GM12878 (cell line): ENCODE data around the gene COPS3. TPM values are rescaled to one million over a fixed set of nuclear protein-coding genes. Genes with fewer than 3 reads are reported as not detected.

Experiments used
- ATAC-seq: fragments of 200-7000 bp; cut with Tn5 transposase; 3 replicates; pipeline ENCODE4 v1.9.1; 2020; ENCODE audit warnings: mild to moderate bottlenecking, moderate library complexity
- BruUV-seq: library from RNA; stranded (reverse); fragments of 400-500 nt; replicated peaks from 2 replicates; lab custom pipeline; 2021; lab: Mats Ljungman, UMichigan
- CTCF ChIA-PET: fragments of 300-600 bp; sonication (Branson Sonifier 250); formaldehyde crosslinking; extraction: SDS; loops from one replicate; lab custom pipeline; 2021; ENCODE audit warnings: inconsistent platforms; lab: Yijun Ruan, JAX
- POLR2A ChIA-PET: fragments of 350-600 bp; formaldehyde crosslinking; extraction: SDS; loops from one replicate; lab custom pipeline; 2021; ENCODE audit warnings: inconsistent platforms; lab: Charles Lee
- RAD21 ChIA-PET: fragments of 300-600 bp; sonication (Branson Sonifier 250); formaldehyde crosslinking; loops from one replicate; lab custom pipeline; 2023; ENCODE audit warnings: antibody characterized with exemption; ENCODE audit not compliant: unreplicated experiment; lab: Charles Lee
- SMC1A ChIA-PET: fragments of 300-600 bp; sonication (Branson Sonifier 250); formaldehyde crosslinking; loops from one replicate; lab custom pipeline; 2023; ENCODE audit not compliant: unreplicated experiment, uncharacterized antibody; lab: Charles Lee
- DNase-seq: peaks from one replicate; pipeline ENCODE4 v3.0.0-alpha.2; 2011; ENCODE audit warnings: low read depth, low spot score
- FAIRE-seq: peaks from 3 replicates; lab custom pipeline; 2011; peaks lifted over from hg19 to GRCh38; lab: Jason Lieb, UNC
- H2AFZ ChIP-seq: 2 replicates; pipeline ENCODE4 v1.6.0; 2011; ENCODE audit warnings: low read depth, low read length, control low read depth; ENCODE audit not compliant: control insufficient read depth
- H3K27ac ChIP-seq: 2 replicates; pipeline ENCODE4 v1.5.1; 2011; ENCODE audit warnings: control low read depth; ENCODE audit not compliant: control insufficient read depth, insufficient read depth
- H3K27me3 ChIP-seq, 2 experiments: replicated peaks in 1 of 2; 2 replicates each; pipeline versions ENCODE4 v1.6.0 to v1.6.1; 2011; ENCODE audit warnings: low read length in 1 of 2; ENCODE audit not compliant: control insufficient read depth in 2 of 2, insufficient read depth in 2 of 2
- H3K36me3 ChIP-seq, 2 experiments: 2 replicates each; pipeline ENCODE4 v1.5.1; 2011; ENCODE audit warnings: low read length in 1 of 2; ENCODE audit not compliant: control insufficient read depth in 2 of 2, insufficient read depth in 2 of 2
- H3K4me1 ChIP-seq: 2 replicates; pipeline ENCODE4 v1.6.1; 2011; ENCODE audit warnings: mild to moderate bottlenecking, low read length, moderate library complexity, mixed read lengths; ENCODE audit not compliant: control insufficient read depth, insufficient read depth
- H3K4me2 ChIP-seq: 2 replicates; pipeline ENCODE4 v1.6.0; 2011; ENCODE audit warnings: control low read depth; ENCODE audit not compliant: control insufficient read depth, insufficient read depth
- H3K4me3 ChIP-seq: fragments of 200-600 bp; sonication (generic); 2 replicates; pipeline ENCODE4 v1.5.1; 2016
- H3K79me2 ChIP-seq: 2 replicates; pipeline ENCODE4 v1.6.0; 2011; ENCODE audit warnings: low read length; ENCODE audit not compliant: control insufficient read depth, insufficient read depth
- H3K9ac ChIP-seq: 2 replicates; pipeline ENCODE4 v1.8.0; 2011; ENCODE audit warnings: low read length, control low read depth, mixed read lengths; ENCODE audit not compliant: control insufficient read depth, insufficient read depth
- H3K9me3 ChIP-seq: replicated peaks from 3 replicates; pipeline ENCODE4 v1.5.1; 2011; ENCODE audit warnings: mild to moderate bottlenecking, low read length; ENCODE audit not compliant: control insufficient read depth, insufficient read depth
- H4K20me1 ChIP-seq: 2 replicates; pipeline ENCODE4 v1.6.0; 2011; ENCODE audit not compliant: control insufficient read depth, insufficient read depth
- CEBPB ChIP-seq, 2 experiments: fragments of 150-350 bp in 1 of 2; IDR thresholded peaks; 2 replicates each; pipeline ENCODE4 v1.6.1; 2012 to 2014; ENCODE audit warnings: low read depth in 2 of 2, low read length in 2 of 2, borderline replicate concordance in 1 of 2, inconsistent platforms in 1 of 2
- CREM ChIP-seq: IDR thresholded peaks from 2 replicates; pipeline ENCODE4 v1.6.1; 2014; ENCODE audit warnings: antibody characterized with exemption, low read depth
- IKZF2 ChIP-seq, 2 experiments: fragments of 450-650 bp; IDR thresholded peaks; 2 replicates each; pipeline ENCODE4 v1.6.1; 2017; ENCODE audit warnings: mild to moderate bottlenecking in 2 of 2, moderate library complexity in 2 of 2
- KAT2A ChIP-seq: conservative IDR thresholded peaks from 2 replicates; pipeline ENCODE4 v1.6.1; 2011; ENCODE audit warnings: low read depth, low read length; ENCODE audit not compliant: control insufficient read depth
- MTA3 ChIP-seq: IDR thresholded peaks from 2 replicates; pipeline ENCODE4 v1.6.1; 2012; ENCODE audit warnings: low read length, inconsistent platforms, borderline replicate concordance
- NR2C1 ChIP-seq: fragments of 450-650 bp; IDR thresholded peaks from 2 replicates; pipeline ENCODE4 v1.6.1; 2017; ENCODE audit warnings: antibody characterized with exemption, mild to moderate bottlenecking, moderate library complexity
- PAX8 ChIP-seq: fragments of 450-650 bp; IDR thresholded peaks from 2 replicates; pipeline ENCODE4 v1.6.1; 2017; ENCODE audit warnings: mild to moderate bottlenecking, moderate library complexity
- SMC3 ChIP-seq: IDR thresholded peaks from 2 replicates; pipeline ENCODE4 v1.6.1; 2011; ENCODE audit warnings: low read length, improper control_type of control experiment, borderline replicate concordance
- SUZ12 ChIP-seq: fragments of 200-600 bp; sonication (generic); IDR thresholded peaks from one replicate; pipeline ENCODE4 v1.6.1; 2018; ENCODE audit warnings: antibody characterized with exemption, mild to moderate bottlenecking; ENCODE audit not compliant: unreplicated experiment
- TCF7 ChIP-seq: IDR thresholded peaks from 2 replicates; pipeline ENCODE4 v1.6.1; 2014; ENCODE audit warnings: antibody characterized with exemption, borderline replicate concordance
- ZZZ3 ChIP-seq: IDR thresholded peaks from 2 replicates; pipeline ENCODE4 v1.6.1; 2011; ENCODE audit warnings: low read depth; ENCODE audit not compliant: control insufficient read depth, insufficient read length
- WGBS: methylation state at CpG from one replicate; pipeline ENCODE4 v1.1.6; 2016; ENCODE audit warnings: low lambda C conversion rate; ENCODE audit not compliant: insufficient replicate concordance, insufficient coverage; ENCODE audit errors: missing lambda C conversion rate; 5-methylcytosine and 5-hydroxymethylcytosine counted together
- in situ Hi-C: fragments of 300-500 bp; cut with MboI; formaldehyde crosslinking; loops from 9 replicates; pipeline ENCODE4 v1.14.3; 2018; ENCODE audit warnings: mixed read lengths
- intact Hi-C: fragments of 100-400 bp; cut with micrococcal nuclease; formaldehyde crosslinking; loops from one replicate; pipeline ENCODE4 v1.14.2; 2022; ENCODE audit not compliant: unreplicated experiment
- polyA plus RNA-seq, 11 experiments: library from polyadenylated mRNA; depleted of rRNA in 4 of 11; unstranded in 6 of 11; stranded (reverse) in 5 of 11; fragments of >200 nt; fragmentation: Nextera tagmentation in 4 of 11; fragmentation: Illumina TruSeq in 1 of 11; extraction: Ambion mirVana in 4 of 11; extraction: Trizol in 1 of 11; gene quantifications; 1 replicate in 1 of 11; 2 replicates in 10 of 11; pipeline versions ENCODE4 v1.2.1 to v1.2.3, GENCODE V29; 2011 to 2016; ENCODE audit warnings: inconsistent platforms in 2 of 11, missing spikeins in 2 of 11, low read depth in 1 of 11
- total RNA-seq, 4 experiments: library from RNA; depleted of rRNA in 3 of 4; stranded (reverse); fragments of >200 nt in 3 of 4; fragmentation: Illumina TruSeq in 1 of 4; extraction: Trizol in 1 of 4; gene quantifications; 2 replicates each; pipeline versions ENCODE4 v1.2.1 to v1.2.3, GENCODE V29; 2013 to 2021
- TF ChIP-seq, protein P1 (sequence below), 3 experiments: IDR thresholded peaks in 2 of 3; conservative IDR thresholded peaks in 1 of 3; 2 replicates each; pipeline ENCODE4 v1.5.1; 2011; ENCODE audit warnings: low read depth in 3 of 3, low read length in 3 of 3, mild to moderate bottlenecking in 3 of 3, control low read depth in 2 of 3, moderate library complexity in 2 of 3, inconsistent platforms in 1 of 3, mixed read lengths in 1 of 3; ENCODE audit not compliant: control insufficient read depth in 2 of 3, insufficient read depth in 1 of 3; ENCODE audit errors: extremely low read depth in 1 of 3
- TF ChIP-seq, protein P2 (sequence below): fragments of 450-650 bp; conservative IDR thresholded peaks from 2 replicates; pipeline ENCODE4 v1.6.1; 2017; ENCODE audit warnings: mild to moderate bottlenecking, moderate library complexity
- TF ChIP-seq, protein P3 (sequence below): fragments of 450-650 bp; IDR thresholded peaks from 2 replicates; pipeline ENCODE4 v1.6.1; 2017; ENCODE audit warnings: mild to moderate bottlenecking
- TF ChIP-seq, protein P4 (sequence below): fragments of 450-650 bp; IDR thresholded peaks from 2 replicates; pipeline ENCODE4 v1.6.1; 2017; ENCODE audit warnings: borderline replicate concordance
- TF ChIP-seq, protein P5 (sequence below): fragments of 450-650 bp; IDR thresholded peaks from 2 replicates; pipeline ENCODE4 v1.6.1; 2018; ENCODE audit warnings: borderline replicate concordance, mild to moderate bottlenecking; ENCODE audit not compliant: partially characterized antibody

COPS3 gene
- total and polyA plus RNA-seq, 10 of the 15 experiments (the other 5 are each of a cell fraction or from before 2014, with no cell fraction given) = 99.7 to 187 (median 133) TPM

GRCh38 chr17:17320911-17321220 lies 39.8 kb upstream of the COPS3 start:
- ChIA-PET SMC1A (no interaction called here), POLR2A (no interaction called here), CTCF (no interaction called here), RAD21 (no interaction called here)
- H3K27ac ChIP-seq = no peak overlapping the region
- H2AFZ ChIP-seq = no peak overlapping the region
- intact Hi-C loops = no loop called here
- WGBS = 87% methylated on average over 10 of the region's 10 CpGs
- H3K4me1 ChIP-seq = no peaks in the 10 kb centered on the region
- H4K20me1 ChIP-seq = no peaks in the 10 kb centered on the region
- H3K36me3 ChIP-seq = no peaks in the 10 kb centered on the region
- in situ Hi-C loops = no loop called here
- no peak overlapping the region for H3K4me3 ChIP-seq
- DNase-seq = no peak
- H3K4me2 ChIP-seq = no peak overlapping the region
- no peaks in the 10 kb centered on the region for H3K9me3 ChIP-seq
- H3K9ac ChIP-seq = no peak overlapping the region
- no peaks in the 10 kb centered on the region for H3K27me3 ChIP-seq
- ATAC-seq = no peak
- no peaks in the 10 kb centered on the region for H3K79me2 ChIP-seq
- BruUV-seq = no TSS peak
- FAIRE-seq = no peak
- TF ChIP-seq ZZZ3 (no peak), IKZF2 (IDR thresholded peaks at IDR 0.05) (no peak), MTA3 (no peak), PAX8 (no peak), SMC3 (no peak), NR2C1 (no peak), TCF7 (no peak), SUZ12 (no peak), CREM (no peak), CEBPB (IDR thresholded peaks at IDR 0.05; ENCODE audit: borderline replicate concordance in 1 of 2, low read depth in 2 of 2, low read length in 2 of 2) (no peak), KAT2A (no peak)
- TF ChIP-seq, protein P1, sequence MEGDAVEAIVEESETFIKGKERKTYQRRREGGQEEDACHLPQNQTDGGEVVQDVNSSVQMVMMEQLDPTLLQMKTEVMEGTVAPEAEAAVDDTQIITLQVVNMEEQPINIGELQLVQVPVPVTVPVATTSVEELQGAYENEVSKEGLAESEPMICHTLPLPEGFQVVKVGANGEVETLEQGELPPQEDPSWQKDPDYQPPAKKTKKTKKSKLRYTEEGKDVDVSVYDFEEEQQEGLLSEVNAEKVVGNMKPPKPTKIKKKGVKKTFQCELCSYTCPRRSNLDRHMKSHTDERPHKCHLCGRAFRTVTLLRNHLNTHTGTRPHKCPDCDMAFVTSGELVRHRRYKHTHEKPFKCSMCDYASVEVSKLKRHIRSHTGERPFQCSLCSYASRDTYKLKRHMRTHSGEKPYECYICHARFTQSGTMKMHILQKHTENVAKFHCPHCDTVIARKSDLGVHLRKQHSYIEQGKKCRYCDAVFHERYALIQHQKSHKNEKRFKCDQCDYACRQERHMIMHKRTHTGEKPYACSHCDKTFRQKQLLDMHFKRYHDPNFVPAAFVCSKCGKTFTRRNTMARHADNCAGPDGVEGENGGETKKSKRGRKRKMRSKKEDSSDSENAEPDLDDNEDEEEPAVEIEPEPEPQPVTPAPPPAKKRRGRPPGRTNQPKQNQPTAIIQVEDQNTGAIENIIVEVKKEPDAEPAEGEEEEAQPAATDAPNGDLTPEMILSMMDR (IDR thresholded peaks at IDR 0.05 in 2 of 3, conservative IDR thresholded peaks at IDR 0.05 in 1 of 3; ENCODE audit: control insufficient read depth in 2 of 3, extremely low read depth in 1 of 3, insufficient read depth in 1 of 3, low read depth in 3 of 3, low read length in 3 of 3) = no peak
- TF ChIP-seq, protein P2, sequence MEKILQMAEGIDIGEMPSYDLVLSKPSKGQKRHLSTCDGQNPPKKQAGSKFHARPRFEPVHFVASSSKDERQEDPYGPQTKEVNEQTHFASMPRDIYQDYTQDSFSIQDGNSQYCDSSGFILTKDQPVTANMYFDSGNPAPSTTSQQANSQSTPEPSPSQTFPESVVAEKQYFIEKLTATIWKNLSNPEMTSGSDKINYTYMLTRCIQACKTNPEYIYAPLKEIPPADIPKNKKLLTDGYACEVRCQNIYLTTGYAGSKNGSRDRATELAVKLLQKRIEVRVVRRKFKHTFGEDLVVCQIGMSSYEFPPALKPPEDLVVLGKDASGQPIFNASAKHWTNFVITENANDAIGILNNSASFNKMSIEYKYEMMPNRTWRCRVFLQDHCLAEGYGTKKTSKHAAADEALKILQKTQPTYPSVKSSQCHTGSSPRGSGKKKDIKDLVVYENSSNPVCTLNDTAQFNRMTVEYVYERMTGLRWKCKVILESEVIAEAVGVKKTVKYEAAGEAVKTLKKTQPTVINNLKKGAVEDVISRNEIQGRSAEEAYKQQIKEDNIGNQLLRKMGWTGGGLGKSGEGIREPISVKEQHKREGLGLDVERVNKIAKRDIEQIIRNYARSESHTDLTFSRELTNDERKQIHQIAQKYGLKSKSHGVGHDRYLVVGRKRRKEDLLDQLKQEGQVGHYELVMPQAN = no peak
- TF ChIP-seq, protein P3, sequence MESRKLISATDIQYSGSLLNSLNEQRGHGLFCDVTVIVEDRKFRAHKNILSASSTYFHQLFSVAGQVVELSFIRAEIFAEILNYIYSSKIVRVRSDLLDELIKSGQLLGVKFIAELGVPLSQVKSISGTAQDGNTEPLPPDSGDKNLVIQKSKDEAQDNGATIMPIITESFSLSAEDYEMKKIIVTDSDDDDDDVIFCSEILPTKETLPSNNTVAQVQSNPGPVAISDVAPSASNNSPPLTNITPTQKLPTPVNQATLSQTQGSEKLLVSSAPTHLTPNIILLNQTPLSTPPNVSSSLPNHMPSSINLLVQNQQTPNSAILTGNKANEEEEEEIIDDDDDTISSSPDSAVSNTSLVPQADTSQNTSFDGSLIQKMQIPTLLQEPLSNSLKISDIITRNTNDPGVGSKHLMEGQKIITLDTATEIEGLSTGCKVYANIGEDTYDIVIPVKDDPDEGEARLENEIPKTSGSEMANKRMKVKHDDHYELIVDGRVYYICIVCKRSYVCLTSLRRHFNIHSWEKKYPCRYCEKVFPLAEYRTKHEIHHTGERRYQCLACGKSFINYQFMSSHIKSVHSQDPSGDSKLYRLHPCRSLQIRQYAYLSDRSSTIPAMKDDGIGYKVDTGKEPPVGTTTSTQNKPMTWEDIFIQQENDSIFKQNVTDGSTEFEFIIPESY = no peak
- TF ChIP-seq, protein P4, sequence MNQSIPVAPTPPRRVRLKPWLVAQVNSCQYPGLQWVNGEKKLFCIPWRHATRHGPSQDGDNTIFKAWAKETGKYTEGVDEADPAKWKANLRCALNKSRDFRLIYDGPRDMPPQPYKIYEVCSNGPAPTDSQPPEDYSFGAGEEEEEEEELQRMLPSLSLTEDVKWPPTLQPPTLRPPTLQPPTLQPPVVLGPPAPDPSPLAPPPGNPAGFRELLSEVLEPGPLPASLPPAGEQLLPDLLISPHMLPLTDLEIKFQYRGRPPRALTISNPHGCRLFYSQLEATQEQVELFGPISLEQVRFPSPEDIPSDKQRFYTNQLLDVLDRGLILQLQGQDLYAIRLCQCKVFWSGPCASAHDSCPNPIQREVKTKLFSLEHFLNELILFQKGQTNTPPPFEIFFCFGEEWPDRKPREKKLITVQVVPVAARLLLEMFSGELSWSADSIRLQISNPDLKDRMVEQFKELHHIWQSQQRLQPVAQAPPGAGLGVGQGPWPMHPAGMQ = no peak
- TF ChIP-seq, protein P5, sequence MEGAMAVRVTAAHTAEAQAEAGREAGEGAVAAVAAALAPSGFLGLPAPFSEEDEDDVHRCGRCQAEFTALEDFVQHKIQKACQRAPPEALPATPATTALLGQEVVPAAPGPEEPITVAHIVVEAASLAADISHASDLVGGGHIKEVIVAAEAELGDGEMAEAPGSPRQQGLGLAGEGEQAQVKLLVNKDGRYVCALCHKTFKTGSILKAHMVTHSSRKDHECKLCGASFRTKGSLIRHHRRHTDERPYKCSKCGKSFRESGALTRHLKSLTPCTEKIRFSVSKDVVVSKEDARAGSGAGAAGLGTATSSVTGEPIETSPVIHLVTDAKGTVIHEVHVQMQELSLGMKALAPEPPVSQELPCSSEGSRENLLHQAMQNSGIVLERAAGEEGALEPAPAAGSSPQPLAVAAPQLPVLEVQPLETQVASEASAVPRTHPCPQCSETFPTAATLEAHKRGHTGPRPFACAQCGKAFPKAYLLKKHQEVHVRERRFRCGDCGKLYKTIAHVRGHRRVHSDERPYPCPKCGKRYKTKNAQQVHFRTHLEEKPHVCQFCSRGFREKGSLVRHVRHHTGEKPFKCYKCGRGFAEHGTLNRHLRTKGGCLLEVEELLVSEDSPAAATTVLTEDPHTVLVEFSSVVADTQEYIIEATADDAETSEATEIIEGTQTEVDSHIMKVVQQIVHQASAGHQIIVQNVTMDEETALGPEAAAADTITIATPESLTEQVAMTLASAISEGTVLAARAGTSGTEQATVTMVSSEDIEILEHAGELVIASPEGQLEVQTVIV = no peak
